Measurements from ENCODE around the gene PDIA3. TPM values are rescaled to one million over a fixed set of nuclear protein-coding genes. Genes with fewer than 3 reads are reported as not detected.

Gene PDIA3
- total and polyA plus RNA-seq, 5 donors, result 151 to 251 (median 196) TPM

GRCh38 chr15:43749690-43750345 is 3.6 kb downstream of the PDIA3 start:
- Histone ChIP-seq H3K4me3 (ENCODE audit: low read length) (peak overlapping the region; percentile 4), H3K27me3 (ENCODE audit: control insufficient read depth, insufficient read depth) (no peaks in the 10 kb centered on the region), H3K9me3 (ENCODE audit: control insufficient read depth, low read length) (no peaks in the 10 kb centered on the region), H3K4me1 (ENCODE audit: control insufficient read depth, insufficient read depth, low read length) (peaks cover 4% of the 10 kb centered on the region), H3K27ac (ENCODE audit: low read length) (peak overlapping the region; percentile 58)
- WGBS, result 62% methylated on average over 12 of the region's 12 CpGs
- no peak for ATAC-seq
- DNase-seq, result no peak
- intact Hi-C loops (cut with DNase I), result no loop called here

GRCh38 chr15:43751885-43752284 is 5.6 kb downstream of the PDIA3 start:
- H3K27me3 ChIP-seq (ENCODE audit: control insufficient read depth, insufficient read depth), result no peaks in the 10 kb centered on the region
- DNase-seq, result no peak
- H3K4me1 ChIP-seq (ENCODE audit: control insufficient read depth, insufficient read depth, low read length), result peaks cover 4% of the 10 kb centered on the region
- ATAC-seq, result no peak
- intact Hi-C loops (cut with DNase I), result no loop called here
- WGBS, result 66% methylated on average over 6 of the region's 6 CpGs
- H3K27ac ChIP-seq (ENCODE audit: low read length), result no peak overlapping the region
- H3K9me3 ChIP-seq (ENCODE audit: control insufficient read depth, low read length), result no peaks in the 10 kb centered on the region
- H3K4me3 ChIP-seq (ENCODE audit: low read length), result no peak overlapping the region

- Histone ChIP-seq H3K4me3 (ENCODE audit: low read length) (no peak overlapping the region), H3K27ac (ENCODE audit: low read length) (no peak overlapping the region), H3K9me3 (ENCODE audit: control insufficient read depth, low read length) (no peaks in the 10 kb centered on the region), H3K4me1 (ENCODE audit: control insufficient read depth, insufficient read depth, low read length) (no peaks in the 10 kb centered on the region), H3K27me3 (ENCODE audit: control insufficient read depth, insufficient read depth) (no peaks in the 10 kb centered on the region)
- ATAC-seq, result no peak
- DNase-seq, result no peak
- 77% methylated on average over 6 of the region's 6 CpGs for WGBS
- intact Hi-C loops (cut with DNase I), result no loop called here
These were observed 16.6 kb downstream of the PDIA3 start for GRCh38 chr15:43762824-43763223.

- Histone ChIP-seq H3K9me3 (ENCODE audit: control insufficient read depth, low read length) (no peaks in the 10 kb centered on the region), H3K4me3 (ENCODE audit: low read length) (no peak overlapping the region), H3K27ac (ENCODE audit: low read length) (no peak overlapping the region), H3K27me3 (ENCODE audit: control insufficient read depth, insufficient read depth) (no peaks in the 10 kb centered on the region), H3K4me1 (ENCODE audit: control insufficient read depth, insufficient read depth, low read length) (no peaks in the 10 kb centered on the region)
- no peak for DNase-seq
- no peak for ATAC-seq
- 57% methylated on average over 2 of the region's 2 CpGs for WGBS
- intact Hi-C loops (cut with DNase I), result no loop called here
These were observed 17.7 kb downstream of the PDIA3 start for GRCh38 chr15:43763819-43764446.

GRCh38 chr15:43769584-43770228 is 23.5 kb downstream of the PDIA3 start:
- DNase-seq (peak; percentile 50 to 82 (median 68)), ATAC-seq (peak; percentile 25 to 42)
- Histone ChIP-seq H3K27ac (ENCODE audit: low read length) (no peak overlapping the region), H3K4me3 (ENCODE audit: low read length) (no peak overlapping the region), H3K9me3 (ENCODE audit: control insufficient read depth, low read length) (no peaks in the 10 kb centered on the region), H3K27me3 (ENCODE audit: control insufficient read depth, insufficient read depth) (no peaks in the 10 kb centered on the region), H3K4me1 (ENCODE audit: control insufficient read depth, insufficient read depth, low read length) (no peaks in the 10 kb centered on the region)
- intact Hi-C loops (cut with DNase I), result no loop called here
- WGBS, result 72% methylated on average over 5 of the region's 5 CpGs

GRCh38 chr15:43771816-43772215 is 25.6 kb downstream of the PDIA3 start:
- WGBS, result 68% methylated on average over 2 of the region's 2 CpGs
- no peak overlapping the region for H3K4me3 ChIP-seq (ENCODE audit: low read length)
- H3K9me3 ChIP-seq (ENCODE audit: control insufficient read depth, low read length), result no peaks in the 10 kb centered on the region
- DNase-seq (peak in 1 of 3 donors; percentile 44), ATAC-seq (peak; percentile 27 to 51)
- H3K4me1 ChIP-seq (ENCODE audit: control insufficient read depth, insufficient read depth, low read length), result no peaks in the 10 kb centered on the region
- intact Hi-C loops (cut with DNase I), result no loop called here
- no peak overlapping the region for H3K27ac ChIP-seq (ENCODE audit: low read length)
- H3K27me3 ChIP-seq (ENCODE audit: control insufficient read depth, insufficient read depth), result no peaks in the 10 kb centered on the region

GRCh38 chr15:43772624-43773023 is 26.4 kb downstream of the PDIA3 start:
- H3K27me3 ChIP-seq (ENCODE audit: control insufficient read depth, insufficient read depth), result no peaks in the 10 kb centered on the region
- H3K4me3 ChIP-seq (ENCODE audit: low read length), result no peak overlapping the region
- ATAC-seq (no peak), DNase-seq (no peak)
- no peaks in the 10 kb centered on the region for H3K9me3 ChIP-seq (ENCODE audit: control insufficient read depth, low read length)
- no peak overlapping the region for H3K27ac ChIP-seq (ENCODE audit: low read length)
- H3K4me1 ChIP-seq (ENCODE audit: control insufficient read depth, insufficient read depth, low read length), result no peaks in the 10 kb centered on the region
- intact Hi-C loops (cut with DNase I), result no loop called here

DNA sequence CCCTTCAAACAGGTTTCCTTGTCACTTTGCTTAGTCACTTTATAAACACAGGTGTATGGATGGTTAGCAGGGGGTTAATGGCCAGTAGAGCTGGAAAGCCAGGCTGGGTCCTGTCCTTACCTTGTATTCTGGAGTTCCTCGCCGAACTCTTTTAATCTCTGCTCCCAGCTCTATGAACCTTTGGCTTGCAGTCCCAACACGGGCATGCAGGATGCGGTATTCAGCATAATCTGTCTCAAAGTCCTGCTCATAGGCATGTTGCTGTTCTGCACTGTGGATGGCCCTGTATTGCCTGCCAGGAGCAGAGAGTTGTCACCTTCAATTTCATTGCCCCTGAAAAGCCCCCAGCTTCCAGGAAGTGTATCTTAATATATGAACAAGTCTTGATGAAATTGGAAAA is 27.8 kb downstream of the PDIA3 start:
- intact Hi-C loops (cut with DNase I), result no loop called here
- H3K27ac ChIP-seq (ENCODE audit: low read length), result no peak overlapping the region
- no peak overlapping the region for H3K4me3 ChIP-seq (ENCODE audit: low read length)
- no peaks in the 10 kb centered on the region for H3K4me1 ChIP-seq (ENCODE audit: control insufficient read depth, insufficient read depth, low read length)
- no peaks in the 10 kb centered on the region for H3K9me3 ChIP-seq (ENCODE audit: control insufficient read depth, low read length)
- H3K27me3 ChIP-seq (ENCODE audit: control insufficient read depth, insufficient read depth), result no peaks in the 10 kb centered on the region
- ATAC-seq, result no peak
- 70% methylated on average over 4 of the region's 4 CpGs for WGBS
- peak in 1 of 3 donors; percentile 7 for DNase-seq

- H3K4me3 ChIP-seq (ENCODE audit: low read length), result no peak overlapping the region
- 95% methylated on average over 1 of the region's 1 CpG for WGBS
- peak in 1 of 2 donors; percentile 15 for ATAC-seq
- H3K27me3 ChIP-seq (ENCODE audit: control insufficient read depth, insufficient read depth), result no peaks in the 10 kb centered on the region
- H3K4me1 ChIP-seq (ENCODE audit: control insufficient read depth, insufficient read depth, low read length), result no peaks in the 10 kb centered on the region
- peak in 1 of 3 donors; percentile 45 for DNase-seq
- H3K27ac ChIP-seq (ENCODE audit: low read length), result peak overlapping the region; percentile 14
- intact Hi-C loops (cut with DNase I), result no loop called here
- H3K9me3 ChIP-seq (ENCODE audit: control insufficient read depth, low read length), result no peaks in the 10 kb centered on the region
These were observed 29.2 kb downstream of the PDIA3 start for GRCh38 chr15:43775411-43775965.

GRCh38 chr15:43776101-43776717 is 30.0 kb downstream of the PDIA3 start:
- H3K27ac ChIP-seq (ENCODE audit: low read length), result peak overlapping the region; percentile 26
- H3K9me3 ChIP-seq (ENCODE audit: control insufficient read depth, low read length), result no peaks in the 10 kb centered on the region
- peak; percentile 37 to 68 (median 67) for DNase-seq
- intact Hi-C loops (cut with DNase I), result no loop called here
- H3K4me1 ChIP-seq (ENCODE audit: control insufficient read depth, insufficient read depth, low read length), result no peaks in the 10 kb centered on the region
- H3K4me3 ChIP-seq (ENCODE audit: low read length), result peak overlapping the region; percentile 75
- 31% methylated on average over 35 of the region's 35 CpGs for WGBS
- ATAC-seq, result peak; percentile 4 to 6
- no peaks in the 10 kb centered on the region for H3K27me3 ChIP-seq (ENCODE audit: control insufficient read depth, insufficient read depth)
